A673 (cell line): ENCODE results near the gene PRDM16. TPM values are rescaled to one million over a fixed set of nuclear protein-coding genes. Genes with fewer than 3 reads are reported as not detected.

Experiments
- BruUV-seq: library from RNA; stranded (reverse); fragments of 400-500 nt; replicated peaks from 2 replicates; lab custom pipeline; 2021; lab: Mats Ljungman, UMichigan
- CTCF ChIA-PET: fragments of 300-600 bp; sonication (Branson Sonifier 250); formaldehyde crosslinking; loops from one replicate; lab custom pipeline; 2022; ENCODE audit warnings: antibody characterized with exemption; lab: Charles Lee
- POLR2A ChIA-PET: fragments of 300-600 bp; sonication (Branson Sonifier 250); formaldehyde crosslinking; loops from one replicate; lab custom pipeline; 2022; ENCODE audit warnings: antibody characterized with exemption; ENCODE audit not compliant: low non-redundant PET; lab: Charles Lee
- DNase-seq: peaks from one replicate; pipeline ENCODE4 v3.0.0-alpha.2; 2015; ENCODE audit warnings: low spot score
- H3K27ac ChIP-seq: fragments of 200-600 bp; sonication (generic); 2 replicates; pipeline ENCODE4 v1.5.1; 2016; ENCODE audit warnings: mixed run types, low read depth, mild to moderate bottlenecking, mixed read lengths, antibody characterized with exemption, low read length; ENCODE audit not compliant: poor library complexity, severe bottlenecking
- H3K27me3 ChIP-seq: fragments of 200-600 bp; sonication (generic); replicated peaks from 2 replicates; pipeline ENCODE4 v1.6.1; 2017; ENCODE audit warnings: mixed run types, low read depth, mild to moderate bottlenecking, mixed read lengths, antibody characterized with exemption, low read length; ENCODE audit not compliant: insufficient read depth, poor library complexity
- H3K36me3 ChIP-seq: fragments of 200-600 bp; sonication (generic); 2 replicates; pipeline ENCODE4 v1.6.1; 2016; ENCODE audit warnings: mixed run types, mild to moderate bottlenecking, mixed read lengths, antibody characterized with exemption, low read length; ENCODE audit not compliant: insufficient read depth, poor library complexity, severe bottlenecking
- H3K4me1 ChIP-seq: fragments of 200-600 bp; sonication (generic); 2 replicates; pipeline ENCODE4 v1.6.1; 2017; ENCODE audit warnings: mixed run types, mild to moderate bottlenecking, mixed read lengths, antibody characterized with exemption, low read length; ENCODE audit not compliant: insufficient read depth, poor library complexity, severe bottlenecking
- H3K4me3 ChIP-seq: fragments of 200-600 bp; sonication (generic); 2 replicates; pipeline ENCODE4 v1.5.1; 2016; ENCODE audit warnings: low read depth, mixed run types, mild to moderate bottlenecking, mixed read lengths, low read length; ENCODE audit not compliant: poor library complexity, severe bottlenecking
- H3K9me3 ChIP-seq: fragments of 200-600 bp; sonication (generic); 2 replicates; pipeline ENCODE4 v1.6.1; 2016; ENCODE audit warnings: mixed run types, low read depth, mild to moderate bottlenecking, mixed read lengths, antibody characterized with exemption, low read length; ENCODE audit not compliant: poor library complexity, severe bottlenecking
- EZH2 ChIP-seq: fragments of 200-600 bp; sonication (generic); IDR thresholded peaks from 2 replicates; pipeline ENCODE4 v1.6.1; 2017; ENCODE audit warnings: borderline replicate concordance, low read depth, mild to moderate bottlenecking, mixed read lengths, antibody characterized with exemption, low read length; ENCODE audit not compliant: poor library complexity, severe bottlenecking
- intact Hi-C: fragments of 100-400 bp; cut with micrococcal nuclease; formaldehyde crosslinking; loops from one replicate; pipeline ENCODE4 v1.10.0; 2022; ENCODE audit not compliant: unreplicated experiment
- total RNA-seq: library from RNA; stranded (reverse); gene quantifications from 2 replicates; pipeline ENCODE4 v1.2.3, GENCODE V29; 2021
- TF ChIP-seq, protein P1 (sequence below): fragments of 300-800, 200-600 bp; sonication (generic); conservative IDR thresholded peaks from 2 replicates; pipeline ENCODE4 v1.5.1; 2017; ENCODE audit warnings: low read depth, mild to moderate bottlenecking, antibody characterized with exemption, low read length, moderate library complexity, mixed read lengths

PRDM16 gene
- total RNA-seq, 1 experiment from 2014 or later, result 0.49 TPM

DNA sequence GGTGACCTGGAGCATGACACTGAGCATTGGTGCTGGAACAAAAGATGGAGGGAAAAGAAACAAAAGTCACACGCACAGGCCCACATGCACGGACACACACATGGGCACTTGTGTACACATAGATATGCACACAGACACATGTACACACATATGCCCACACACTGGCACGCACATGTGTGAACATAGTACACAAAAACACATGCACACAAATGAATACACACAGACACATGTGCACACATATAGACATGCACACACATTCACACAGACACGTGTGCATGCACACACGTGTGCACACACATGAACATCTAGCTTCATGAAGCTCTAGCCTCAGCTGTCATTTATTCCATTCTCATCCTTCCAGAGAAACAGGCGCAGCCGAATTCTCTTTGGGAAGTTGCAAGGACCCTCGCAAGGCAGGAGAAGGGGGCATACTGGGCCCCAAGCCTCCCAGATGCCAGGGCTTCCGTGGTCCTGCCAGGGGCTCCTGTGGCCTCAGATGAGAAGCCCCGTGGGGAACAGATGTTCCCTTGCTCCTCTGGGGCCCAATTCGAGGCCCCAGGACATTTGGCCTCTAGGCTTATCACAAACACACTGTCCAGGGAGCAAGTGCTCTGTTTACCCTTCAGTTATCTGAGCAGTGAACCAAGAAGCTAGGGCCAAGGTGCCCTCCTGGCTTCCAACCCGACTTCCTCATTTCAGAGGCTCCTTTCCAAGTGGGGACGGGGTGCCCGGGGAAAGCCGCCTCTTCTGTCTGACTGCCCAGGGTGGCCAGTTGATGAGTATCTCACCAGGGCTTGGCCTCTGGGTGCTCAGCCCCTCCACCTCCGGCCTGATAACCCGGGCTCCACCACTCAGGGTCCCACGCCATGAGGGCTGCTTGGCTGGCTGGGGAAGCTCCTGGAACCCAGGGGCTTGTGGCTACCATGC lies 269.1 kb downstream of the PRDM16 start:
- intact Hi-C loops, result no loop called here
- no peak overlapping the region for H3K27ac ChIP-seq
- no peaks in the 10 kb centered on the region for H3K27me3 ChIP-seq
- CTCF ChIA-PET, result no interaction called here
- no peak for TF ChIP-seq EZH2
- TF ChIP-seq, protein P1, sequence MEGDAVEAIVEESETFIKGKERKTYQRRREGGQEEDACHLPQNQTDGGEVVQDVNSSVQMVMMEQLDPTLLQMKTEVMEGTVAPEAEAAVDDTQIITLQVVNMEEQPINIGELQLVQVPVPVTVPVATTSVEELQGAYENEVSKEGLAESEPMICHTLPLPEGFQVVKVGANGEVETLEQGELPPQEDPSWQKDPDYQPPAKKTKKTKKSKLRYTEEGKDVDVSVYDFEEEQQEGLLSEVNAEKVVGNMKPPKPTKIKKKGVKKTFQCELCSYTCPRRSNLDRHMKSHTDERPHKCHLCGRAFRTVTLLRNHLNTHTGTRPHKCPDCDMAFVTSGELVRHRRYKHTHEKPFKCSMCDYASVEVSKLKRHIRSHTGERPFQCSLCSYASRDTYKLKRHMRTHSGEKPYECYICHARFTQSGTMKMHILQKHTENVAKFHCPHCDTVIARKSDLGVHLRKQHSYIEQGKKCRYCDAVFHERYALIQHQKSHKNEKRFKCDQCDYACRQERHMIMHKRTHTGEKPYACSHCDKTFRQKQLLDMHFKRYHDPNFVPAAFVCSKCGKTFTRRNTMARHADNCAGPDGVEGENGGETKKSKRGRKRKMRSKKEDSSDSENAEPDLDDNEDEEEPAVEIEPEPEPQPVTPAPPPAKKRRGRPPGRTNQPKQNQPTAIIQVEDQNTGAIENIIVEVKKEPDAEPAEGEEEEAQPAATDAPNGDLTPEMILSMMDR, result no peak
- no peak overlapping the region for H3K4me3 ChIP-seq
- H3K9me3 ChIP-seq, result peaks cover 5% of the 10 kb centered on the region
- POLR2A ChIA-PET, result no interaction called here
- DNase-seq, result no peak
- no TSS peak for BruUV-seq
- H3K4me1 ChIP-seq, result no peaks in the 10 kb centered on the region
- H3K36me3 ChIP-seq, result no peaks in the 10 kb centered on the region

DNA sequence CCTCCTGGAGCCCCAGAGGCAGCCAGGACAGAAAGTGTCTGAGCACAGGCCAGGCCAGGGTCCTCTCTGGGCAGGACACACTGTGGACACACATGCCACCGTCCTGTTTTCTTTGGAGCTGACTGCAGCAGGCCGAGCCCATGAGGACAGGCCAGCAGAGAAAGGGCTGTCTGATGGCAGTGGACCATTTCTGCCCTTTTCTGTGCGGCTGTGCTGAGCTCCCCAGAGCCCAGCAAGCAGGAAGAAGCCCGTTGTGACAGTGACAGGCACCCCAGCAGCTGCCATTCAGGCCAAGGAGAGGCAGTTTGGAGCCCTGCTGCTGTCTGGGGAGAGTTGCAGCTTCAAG lies 269.7 kb downstream of the PRDM16 start:
- Histone ChIP-seq H3K36me3 (no peaks in the 10 kb centered on the region), H3K27me3 (no peaks in the 10 kb centered on the region), H3K4me3 (no peak overlapping the region), H3K27ac (no peak overlapping the region), H3K9me3 (peaks cover 6% of the 10 kb centered on the region), H3K4me1 (no peaks in the 10 kb centered on the region)
- intact Hi-C loops, result no loop called here
- TF ChIP-seq EZH2, result no peak
- TF ChIP-seq, protein P1, result no peak
- ChIA-PET CTCF (no interaction called here), POLR2A (no interaction called here)
- BruUV-seq, result no TSS peak
- no peak for DNase-seq

DNA sequence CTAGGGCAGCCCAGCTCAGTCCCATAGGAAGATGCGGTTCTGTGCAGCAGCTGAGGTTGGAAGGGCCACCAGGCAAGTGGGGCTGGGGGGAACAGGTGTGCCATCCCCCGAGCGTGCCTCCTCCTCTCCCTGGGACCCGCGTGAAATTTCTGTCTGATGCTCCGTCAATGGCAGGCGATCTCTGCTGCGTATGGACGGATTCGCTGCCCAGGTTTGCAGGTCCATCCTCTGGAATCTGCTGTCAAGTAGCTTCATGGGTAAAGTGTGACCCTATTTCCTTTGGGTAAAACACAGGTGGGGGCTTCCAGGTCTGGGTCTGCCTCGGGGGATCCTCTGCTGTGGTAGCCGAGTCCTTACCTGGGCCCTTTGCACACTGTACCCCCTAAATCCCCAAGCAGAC lies 270.9 kb downstream of the PRDM16 start:
- Histone ChIP-seq H3K4me3 (no peak overlapping the region), H3K27ac (no peak overlapping the region), H3K9me3 (peaks cover 16% of the 10 kb centered on the region), H3K4me1 (no peaks in the 10 kb centered on the region), H3K36me3 (no peaks in the 10 kb centered on the region), H3K27me3 (no peaks in the 10 kb centered on the region)
- TF ChIP-seq EZH2, result no peak
- TF ChIP-seq, protein P1, result no peak
- no peak for DNase-seq
- ChIA-PET POLR2A (no interaction called here), CTCF (no interaction called here)
- no TSS peak for BruUV-seq
- intact Hi-C loops, result no loop called here
